ENCODE measurements around the gene LAMC2. TPM values are rescaled to one million over a fixed set of nuclear protein-coding genes. Genes with fewer than 3 reads are reported as not detected.

The LAMC2 gene
- total and polyA plus RNA-seq, 2 of the 8 experiments (the other 6 are each of a cell fraction or from before 2014, with no cell fraction given), result 4.6 to 12.9 TPM

DNA sequence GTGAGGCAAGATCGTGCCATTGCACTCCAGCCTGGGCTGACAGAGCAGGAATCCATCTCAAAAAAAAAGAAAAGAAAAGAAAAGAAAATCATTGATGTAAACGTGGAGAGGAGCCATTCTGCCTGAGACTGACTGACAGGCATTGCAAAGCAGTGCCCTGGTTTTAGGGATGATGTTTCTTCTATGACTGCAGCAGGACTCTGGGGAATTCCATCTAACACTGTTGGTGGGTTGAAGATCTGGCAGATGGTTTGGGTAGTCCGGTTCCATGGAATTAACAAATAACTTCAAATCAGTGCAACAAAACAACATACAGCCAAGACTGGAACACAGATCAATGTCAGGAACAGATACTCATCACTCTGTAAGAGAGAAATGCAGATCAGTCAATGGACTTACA is 17.8 kb upstream of the LAMC2 start (continued):
- TF ChIP-seq, protein P1, sequence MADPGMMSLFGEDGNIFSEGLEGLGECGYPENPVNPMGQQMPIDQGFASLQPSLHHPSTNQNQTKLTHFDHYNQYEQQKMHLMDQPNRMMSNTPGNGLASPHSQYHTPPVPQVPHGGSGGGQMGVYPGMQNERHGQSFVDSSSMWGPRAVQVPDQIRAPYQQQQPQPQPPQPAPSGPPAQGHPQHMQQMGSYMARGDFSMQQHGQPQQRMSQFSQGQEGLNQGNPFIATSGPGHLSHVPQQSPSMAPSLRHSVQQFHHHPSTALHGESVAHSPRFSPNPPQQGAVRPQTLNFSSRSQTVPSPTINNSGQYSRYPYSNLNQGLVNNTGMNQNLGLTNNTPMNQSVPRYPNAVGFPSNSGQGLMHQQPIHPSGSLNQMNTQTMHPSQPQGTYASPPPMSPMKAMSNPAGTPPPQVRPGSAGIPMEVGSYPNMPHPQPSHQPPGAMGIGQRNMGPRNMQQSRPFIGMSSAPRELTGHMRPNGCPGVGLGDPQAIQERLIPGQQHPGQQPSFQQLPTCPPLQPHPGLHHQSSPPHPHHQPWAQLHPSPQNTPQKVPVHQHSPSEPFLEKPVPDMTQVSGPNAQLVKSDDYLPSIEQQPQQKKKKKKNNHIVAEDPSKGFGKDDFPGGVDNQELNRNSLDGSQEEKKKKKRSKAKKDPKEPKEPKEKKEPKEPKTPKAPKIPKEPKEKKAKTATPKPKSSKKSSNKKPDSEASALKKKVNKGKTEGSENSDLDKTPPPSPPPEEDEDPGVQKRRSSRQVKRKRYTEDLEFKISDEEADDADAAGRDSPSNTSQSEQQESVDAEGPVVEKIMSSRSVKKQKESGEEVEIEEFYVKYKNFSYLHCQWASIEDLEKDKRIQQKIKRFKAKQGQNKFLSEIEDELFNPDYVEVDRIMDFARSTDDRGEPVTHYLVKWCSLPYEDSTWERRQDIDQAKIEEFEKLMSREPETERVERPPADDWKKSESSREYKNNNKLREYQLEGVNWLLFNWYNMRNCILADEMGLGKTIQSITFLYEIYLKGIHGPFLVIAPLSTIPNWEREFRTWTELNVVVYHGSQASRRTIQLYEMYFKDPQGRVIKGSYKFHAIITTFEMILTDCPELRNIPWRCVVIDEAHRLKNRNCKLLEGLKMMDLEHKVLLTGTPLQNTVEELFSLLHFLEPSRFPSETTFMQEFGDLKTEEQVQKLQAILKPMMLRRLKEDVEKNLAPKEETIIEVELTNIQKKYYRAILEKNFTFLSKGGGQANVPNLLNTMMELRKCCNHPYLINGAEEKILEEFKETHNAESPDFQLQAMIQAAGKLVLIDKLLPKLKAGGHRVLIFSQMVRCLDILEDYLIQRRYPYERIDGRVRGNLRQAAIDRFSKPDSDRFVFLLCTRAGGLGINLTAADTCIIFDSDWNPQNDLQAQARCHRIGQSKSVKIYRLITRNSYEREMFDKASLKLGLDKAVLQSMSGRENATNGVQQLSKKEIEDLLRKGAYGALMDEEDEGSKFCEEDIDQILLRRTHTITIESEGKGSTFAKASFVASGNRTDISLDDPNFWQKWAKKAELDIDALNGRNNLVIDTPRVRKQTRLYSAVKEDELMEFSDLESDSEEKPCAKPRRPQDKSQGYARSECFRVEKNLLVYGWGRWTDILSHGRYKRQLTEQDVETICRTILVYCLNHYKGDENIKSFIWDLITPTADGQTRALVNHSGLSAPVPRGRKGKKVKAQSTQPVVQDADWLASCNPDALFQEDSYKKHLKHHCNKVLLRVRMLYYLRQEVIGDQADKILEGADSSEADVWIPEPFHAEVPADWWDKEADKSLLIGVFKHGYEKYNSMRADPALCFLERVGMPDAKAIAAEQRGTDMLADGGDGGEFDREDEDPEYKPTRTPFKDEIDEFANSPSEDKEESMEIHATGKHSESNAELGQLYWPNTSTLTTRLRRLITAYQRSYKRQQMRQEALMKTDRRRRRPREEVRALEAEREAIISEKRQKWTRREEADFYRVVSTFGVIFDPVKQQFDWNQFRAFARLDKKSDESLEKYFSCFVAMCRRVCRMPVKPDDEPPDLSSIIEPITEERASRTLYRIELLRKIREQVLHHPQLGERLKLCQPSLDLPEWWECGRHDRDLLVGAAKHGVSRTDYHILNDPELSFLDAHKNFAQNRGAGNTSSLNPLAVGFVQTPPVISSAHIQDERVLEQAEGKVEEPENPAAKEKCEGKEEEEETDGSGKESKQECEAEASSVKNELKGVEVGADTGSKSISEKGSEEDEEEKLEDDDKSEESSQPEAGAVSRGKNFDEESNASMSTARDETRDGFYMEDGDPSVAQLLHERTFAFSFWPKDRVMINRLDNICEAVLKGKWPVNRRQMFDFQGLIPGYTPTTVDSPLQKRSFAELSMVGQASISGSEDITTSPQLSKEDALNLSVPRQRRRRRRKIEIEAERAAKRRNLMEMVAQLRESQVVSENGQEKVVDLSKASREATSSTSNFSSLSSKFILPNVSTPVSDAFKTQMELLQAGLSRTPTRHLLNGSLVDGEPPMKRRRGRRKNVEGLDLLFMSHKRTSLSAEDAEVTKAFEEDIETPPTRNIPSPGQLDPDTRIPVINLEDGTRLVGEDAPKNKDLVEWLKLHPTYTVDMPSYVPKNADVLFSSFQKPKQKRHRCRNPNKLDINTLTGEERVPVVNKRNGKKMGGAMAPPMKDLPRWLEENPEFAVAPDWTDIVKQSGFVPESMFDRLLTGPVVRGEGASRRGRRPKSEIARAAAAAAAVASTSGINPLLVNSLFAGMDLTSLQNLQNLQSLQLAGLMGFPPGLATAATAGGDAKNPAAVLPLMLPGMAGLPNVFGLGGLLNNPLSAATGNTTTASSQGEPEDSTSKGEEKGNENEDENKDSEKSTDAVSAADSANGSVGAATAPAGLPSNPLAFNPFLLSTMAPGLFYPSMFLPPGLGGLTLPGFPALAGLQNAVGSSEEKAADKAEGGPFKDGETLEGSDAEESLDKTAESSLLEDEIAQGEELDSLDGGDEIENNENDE (IDR thresholded peaks at IDR 0.05; ENCODE audit: insufficient replicate concordance, low read length), result no peak
- TF ChIP-seq NRF1 (IDR thresholded peaks at IDR 0.05; ENCODE audit: low read depth, low read length), result no peak
- TF ChIP-seq, protein P2, sequence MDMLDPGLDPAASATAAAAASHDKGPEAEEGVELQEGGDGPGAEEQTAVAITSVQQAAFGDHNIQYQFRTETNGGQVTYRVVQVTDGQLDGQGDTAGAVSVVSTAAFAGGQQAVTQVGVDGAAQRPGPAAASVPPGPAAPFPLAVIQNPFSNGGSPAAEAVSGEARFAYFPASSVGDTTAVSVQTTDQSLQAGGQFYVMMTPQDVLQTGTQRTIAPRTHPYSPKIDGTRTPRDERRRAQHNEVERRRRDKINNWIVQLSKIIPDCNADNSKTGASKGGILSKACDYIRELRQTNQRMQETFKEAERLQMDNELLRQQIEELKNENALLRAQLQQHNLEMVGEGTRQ (IDR thresholded peaks at IDR 0.05; ENCODE audit: low read length), result no peak
- no peak for TF ChIP-seq SIRT6 (IDR thresholded peaks at IDR 0.05; ENCODE audit: low read length)
- TF ChIP-seq HDAC6 (IDR thresholded peaks at IDR 0.05; ENCODE audit: low read depth, low read length), result no peak
- TF ChIP-seq CHD2 (IDR thresholded peaks at IDR 0.05; ENCODE audit: low read length), result no peak
- TF ChIP-seq GTF2F1 (IDR thresholded peaks at IDR 0.05; ENCODE audit: borderline replicate concordance, low read depth, low read length), result no peak
- no peak for TF ChIP-seq SP4 (IDR thresholded peaks at IDR 0.05; ENCODE audit: low read length)
